ENCODE data around the gene LRG1.

Gene LRG1

GRCh38 chr19:4556597-4557127 is 16.8 kb upstream of the LRG1 start:
- TF ChIP-seq, protein P1, sequence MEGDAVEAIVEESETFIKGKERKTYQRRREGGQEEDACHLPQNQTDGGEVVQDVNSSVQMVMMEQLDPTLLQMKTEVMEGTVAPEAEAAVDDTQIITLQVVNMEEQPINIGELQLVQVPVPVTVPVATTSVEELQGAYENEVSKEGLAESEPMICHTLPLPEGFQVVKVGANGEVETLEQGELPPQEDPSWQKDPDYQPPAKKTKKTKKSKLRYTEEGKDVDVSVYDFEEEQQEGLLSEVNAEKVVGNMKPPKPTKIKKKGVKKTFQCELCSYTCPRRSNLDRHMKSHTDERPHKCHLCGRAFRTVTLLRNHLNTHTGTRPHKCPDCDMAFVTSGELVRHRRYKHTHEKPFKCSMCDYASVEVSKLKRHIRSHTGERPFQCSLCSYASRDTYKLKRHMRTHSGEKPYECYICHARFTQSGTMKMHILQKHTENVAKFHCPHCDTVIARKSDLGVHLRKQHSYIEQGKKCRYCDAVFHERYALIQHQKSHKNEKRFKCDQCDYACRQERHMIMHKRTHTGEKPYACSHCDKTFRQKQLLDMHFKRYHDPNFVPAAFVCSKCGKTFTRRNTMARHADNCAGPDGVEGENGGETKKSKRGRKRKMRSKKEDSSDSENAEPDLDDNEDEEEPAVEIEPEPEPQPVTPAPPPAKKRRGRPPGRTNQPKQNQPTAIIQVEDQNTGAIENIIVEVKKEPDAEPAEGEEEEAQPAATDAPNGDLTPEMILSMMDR (IDR thresholded peaks at IDR 0.05; ENCODE audit: control insufficient read depth, insufficient read depth, low read depth, low read length, missing control alignments): no peak
- no peak overlapping the region for H3K4me3 ChIP-seq (ENCODE audit: control insufficient read depth, low read depth, low read length)
- DNase-seq (ENCODE audit: low read depth): no peak

- TF ChIP-seq, protein P1 (IDR thresholded peaks at IDR 0.05; ENCODE audit: control insufficient read depth, insufficient read depth, low read depth, low read length, missing control alignments): no peak
- no peak for DNase-seq (ENCODE audit: low read depth)
Observed at GRCh38 chr19:4555657-4556561, 16.1 kb upstream of the LRG1 start.

GRCh38 chr19:4554717-4555116 is 14.9 kb upstream of the LRG1 start:
- TF ChIP-seq, protein P1 (IDR thresholded peaks at IDR 0.05; ENCODE audit: control insufficient read depth, insufficient read depth, low read depth, low read length, missing control alignments): no peak
- H3K4me3 ChIP-seq (ENCODE audit: control insufficient read depth, low read depth, low read length): no peak overlapping the region

More at GRCh38 chr19:4555657-4556561, 16.1 kb upstream of the LRG1 start:
- H3K4me3 ChIP-seq (ENCODE audit: control insufficient read depth, low read depth, low read length): no peak overlapping the region

GRCh38 chr19:4553775-4554174 is 13.9 kb upstream of the LRG1 start:
- no peak overlapping the region for H3K4me3 ChIP-seq (ENCODE audit: control insufficient read depth, low read depth, low read length)
- no peak for DNase-seq (ENCODE audit: low read depth)
- TF ChIP-seq, protein P1 (IDR thresholded peaks at IDR 0.05; ENCODE audit: control insufficient read depth, insufficient read depth, low read depth, low read length, missing control alignments): no peak

More at GRCh38 chr19:4554717-4555116, 14.9 kb upstream of the LRG1 start:
- DNase-seq (ENCODE audit: low read depth): no peak

DNA sequence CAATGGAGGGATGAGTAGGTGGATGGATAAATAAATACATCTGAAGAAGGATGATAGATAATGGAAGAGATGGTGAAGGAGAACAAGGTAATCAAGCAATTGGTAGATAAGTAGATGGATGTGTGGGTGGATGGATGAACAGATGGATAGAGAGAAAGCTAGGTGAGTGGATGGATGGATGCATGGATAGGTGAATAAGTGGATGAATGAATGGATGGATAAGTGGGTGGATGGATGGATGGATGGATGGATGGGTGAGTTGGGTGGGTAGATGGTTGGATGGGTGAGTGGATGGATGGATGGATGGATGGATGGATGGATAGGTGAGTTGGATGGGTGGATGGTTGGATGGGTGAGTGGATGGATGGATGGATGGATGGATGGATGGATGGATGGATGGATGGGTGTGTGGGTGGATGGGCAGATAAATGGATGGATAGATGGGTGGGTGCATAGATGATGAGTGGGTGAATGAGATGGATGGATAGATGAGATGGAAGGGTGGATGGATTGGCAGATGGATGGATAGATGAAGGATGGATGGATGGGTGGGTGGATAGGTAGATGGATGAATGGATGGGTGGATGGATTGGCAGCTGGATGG is 13.4 kb upstream of the LRG1 start:
- H3K4me3 ChIP-seq (ENCODE audit: control insufficient read depth, low read depth, low read length): no peak overlapping the region
- no peak for DNase-seq (ENCODE audit: low read depth)
- TF ChIP-seq, protein P1 (IDR thresholded peaks at IDR 0.05; ENCODE audit: control insufficient read depth, insufficient read depth, low read depth, low read length, missing control alignments): no peak

DNA sequence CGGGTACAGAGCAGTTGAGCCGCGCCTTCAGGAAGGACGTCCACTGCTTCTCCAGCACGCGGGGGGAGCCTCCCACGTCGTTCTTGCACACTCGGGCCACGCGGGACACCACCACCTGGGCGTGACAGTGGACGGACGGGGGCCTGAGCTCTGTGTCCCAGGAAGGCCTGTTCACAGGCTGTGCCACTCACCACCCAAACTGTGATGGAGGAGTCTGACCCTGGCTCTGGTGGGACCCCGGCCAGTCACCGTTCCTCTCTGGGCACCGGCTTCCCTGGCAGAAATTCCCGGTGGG is 12.6 kb upstream of the LRG1 start:
- no peak for DNase-seq (ENCODE audit: low read depth)
- H3K4me3 ChIP-seq (ENCODE audit: control insufficient read depth, low read depth, low read length): no peak overlapping the region
- TF ChIP-seq, protein P1 (IDR thresholded peaks at IDR 0.05; ENCODE audit: control insufficient read depth, insufficient read depth, low read depth, low read length, missing control alignments): no peak
